HEK293T (cell line): ENCODE results near the gene ZMAT3.

ENCODE experiments used
- CTCF ChIA-PET: fragments of 350-600 bp; formaldehyde crosslinking; extraction: SDS; loops from one replicate; lab custom pipeline; 2021; ENCODE audit warnings: antibody characterized with exemption, inconsistent platforms; lab: Yijun Ruan, JAX
- POLR2A ChIA-PET: fragments of 350-600 bp; formaldehyde crosslinking; extraction: SDS; loops from one replicate; lab custom pipeline; 2020; ENCODE audit warnings: antibody characterized with exemption, inconsistent platforms; lab: Yijun Ruan, JAX
- DNase-seq: peaks from one replicate; pipeline ENCODE4 v3.0.0; 2012; ENCODE audit warnings: mixed read lengths; ENCODE audit errors: extremely low spot score
- ARNT ChIP-seq: fragments of 450-650 bp; IDR thresholded peaks from 2 replicates; pipeline ENCODE4 v1.6.1; 2017; ENCODE audit warnings: mild to moderate bottlenecking
- BHLHE40 ChIP-seq: fragments of 450-650 bp; IDR thresholded peaks from 2 replicates; pipeline ENCODE4 v1.6.1; 2016; ENCODE audit warnings: mild to moderate bottlenecking, moderate library complexity, borderline replicate concordance
- CTBP1 ChIP-seq: fragments of 450-650 bp; IDR thresholded peaks from 2 replicates; pipeline ENCODE4 v1.6.1; 2016; ENCODE audit warnings: borderline replicate concordance
- ELF4 ChIP-seq: fragments of 450-650 bp; IDR thresholded peaks from 2 replicates; pipeline ENCODE4 v1.6.1; 2017; ENCODE audit warnings: antibody characterized with exemption
- FOXA1 ChIP-seq: fragments of 450-650 bp; IDR thresholded peaks from 2 replicates; pipeline ENCODE4 v1.6.1; 2016; ENCODE audit warnings: mild to moderate bottlenecking
- FOXK2 ChIP-seq: fragments of 450-650 bp; IDR thresholded peaks from 2 replicates; pipeline ENCODE4 v1.6.1; 2016; ENCODE audit warnings: mild to moderate bottlenecking
- FOXM1 ChIP-seq: fragments of 450-650 bp; IDR thresholded peaks from 2 replicates; pipeline ENCODE4 v1.6.1; 2017; ENCODE audit warnings: mild to moderate bottlenecking, borderline replicate concordance
- HDGF ChIP-seq: fragments of 450-650 bp; IDR thresholded peaks from 2 replicates; pipeline ENCODE4 v1.6.1; 2017; ENCODE audit warnings: antibody characterized with exemption, borderline replicate concordance
- L3MBTL2 ChIP-seq: fragments of 450-650 bp; conservative IDR thresholded peaks from 2 replicates; pipeline ENCODE4 v1.6.1; 2016; ENCODE audit warnings: mild to moderate bottlenecking
- LEF1 ChIP-seq: fragments of 450-650 bp; IDR thresholded peaks from 2 replicates; pipeline ENCODE4 v1.6.1; 2017; ENCODE audit warnings: mild to moderate bottlenecking, borderline replicate concordance
- NFRKB ChIP-seq: fragments of 450-650 bp; IDR thresholded peaks from 2 replicates; pipeline ENCODE4 v1.6.1; 2016; ENCODE audit warnings: mild to moderate bottlenecking, moderate library complexity
- PKNOX1 ChIP-seq: fragments of 450-650 bp; IDR thresholded peaks from 2 replicates; pipeline ENCODE4 v1.6.1; 2016
- SP1 ChIP-seq: fragments of 450-650 bp; IDR thresholded peaks from 2 replicates; pipeline ENCODE4 v1.6.1; 2017
- SUZ12 ChIP-seq: fragments of 450-650 bp; IDR thresholded peaks from 2 replicates; pipeline ENCODE4 v1.6.1; 2016; ENCODE audit warnings: mild to moderate bottlenecking
- TARDBP ChIP-seq: fragments of 450-650 bp; IDR thresholded peaks from 2 replicates; pipeline ENCODE4 v1.6.1; 2016
- ZNF384 ChIP-seq: fragments of 450-650 bp; IDR thresholded peaks from 2 replicates; pipeline ENCODE4 v1.6.1; 2016

Gene ZMAT3

GRCh38 chr3:178982137-178982536 is 89.5 kb downstream of the ZMAT3 start:
- no peak for DNase-seq
- no peak for TF ChIP-seq PKNOX1
- no peak for TF ChIP-seq SP1
- TF ChIP-seq HDGF: no peak
- TF ChIP-seq FOXA1: no peak
- no peak for TF ChIP-seq ELF4
- TF ChIP-seq NFRKB: no peak
- no peak for TF ChIP-seq CTBP1
- no peak for TF ChIP-seq L3MBTL2
- ChIA-PET CTCF (no interaction called here), POLR2A (no interaction called here)

- TF ChIP-seq FOXK2 (no peak), HDGF (no peak), TARDBP (no peak), FOXM1 (no peak), SP1 (no peak), ELF4 (no peak), LEF1 (no peak), NFRKB (no peak), BHLHE40 (no peak), FOXA1 (no peak), SUZ12 (no peak), CTBP1 (no peak), ARNT (no peak), L3MBTL2 (no peak), PKNOX1 (no peak), ZNF384 (no peak)
- CTCF ChIA-PET: no interaction called here
- POLR2A ChIA-PET: no interaction called here
- DNase-seq: no peak
Measured at GRCh38 chr3:178975320-178975719, 96.3 kb downstream of the ZMAT3 start.

GRCh38 chr3:178971614-178972013 is 100.0 kb downstream of the ZMAT3 start:
- ChIA-PET POLR2A (no interaction called here), CTCF (no interaction called here)
- no peak for DNase-seq
- TF ChIP-seq NFRKB: no peak
- no peak for TF ChIP-seq FOXK2
- TF ChIP-seq ARNT: no peak
- TF ChIP-seq CTBP1: no peak

- no peak for DNase-seq
- CTCF ChIA-PET: no interaction called here
- TF ChIP-seq BHLHE40 (no peak), ELF4 (no peak), TARDBP (no peak), CTBP1 (no peak), SUZ12 (no peak), NFRKB (no peak), L3MBTL2 (no peak), FOXM1 (no peak), FOXK2 (no peak), LEF1 (no peak), HDGF (no peak), ZNF384 (no peak), FOXA1 (no peak), SP1 (no peak), ARNT (no peak), PKNOX1 (no peak)
- POLR2A ChIA-PET: no interaction called here
Measured at GRCh38 chr3:178969004-178969700, 102.5 kb downstream of the ZMAT3 start.
